Neural progenitor cell (in vitro differentiated cells): ENCODE measurements around the gene GOT1.

Experiments
- EZH2 ChIP-seq: fragments of 200-600 bp; sonication (generic); IDR thresholded peaks from 2 replicates; pipeline ENCODE4 v1.6.1; 2017; ENCODE audit warnings: antibody characterized with exemption, mild to moderate bottlenecking, moderate library complexity
- TF ChIP-seq, protein P1 (sequence below): fragments of 200-600 bp; sonication (generic); IDR thresholded peaks from 2 replicates; pipeline ENCODE4 v1.5.1; 2017; ENCODE audit warnings: antibody characterized with exemption, mild to moderate bottlenecking

- TF ChIP-seq, protein P1, sequence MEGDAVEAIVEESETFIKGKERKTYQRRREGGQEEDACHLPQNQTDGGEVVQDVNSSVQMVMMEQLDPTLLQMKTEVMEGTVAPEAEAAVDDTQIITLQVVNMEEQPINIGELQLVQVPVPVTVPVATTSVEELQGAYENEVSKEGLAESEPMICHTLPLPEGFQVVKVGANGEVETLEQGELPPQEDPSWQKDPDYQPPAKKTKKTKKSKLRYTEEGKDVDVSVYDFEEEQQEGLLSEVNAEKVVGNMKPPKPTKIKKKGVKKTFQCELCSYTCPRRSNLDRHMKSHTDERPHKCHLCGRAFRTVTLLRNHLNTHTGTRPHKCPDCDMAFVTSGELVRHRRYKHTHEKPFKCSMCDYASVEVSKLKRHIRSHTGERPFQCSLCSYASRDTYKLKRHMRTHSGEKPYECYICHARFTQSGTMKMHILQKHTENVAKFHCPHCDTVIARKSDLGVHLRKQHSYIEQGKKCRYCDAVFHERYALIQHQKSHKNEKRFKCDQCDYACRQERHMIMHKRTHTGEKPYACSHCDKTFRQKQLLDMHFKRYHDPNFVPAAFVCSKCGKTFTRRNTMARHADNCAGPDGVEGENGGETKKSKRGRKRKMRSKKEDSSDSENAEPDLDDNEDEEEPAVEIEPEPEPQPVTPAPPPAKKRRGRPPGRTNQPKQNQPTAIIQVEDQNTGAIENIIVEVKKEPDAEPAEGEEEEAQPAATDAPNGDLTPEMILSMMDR, result no peak
- no peak for TF ChIP-seq EZH2
Observed at GRCh38 chr10:99430451-99431189, at the start of gene GOT1.
